Measurements from ENCODE around the gene LRSAM1. TPM values are rescaled to one million over a fixed set of nuclear protein-coding genes. Genes with fewer than 3 reads are reported as not detected.

Gene LRSAM1
- total and polyA plus RNA-seq, 9 of the 15 experiments (the other 6 are each of a cell fraction or from before 2014, with no cell fraction given), result 0.07 to 16.2 (median 4.7) TPM

DNA sequence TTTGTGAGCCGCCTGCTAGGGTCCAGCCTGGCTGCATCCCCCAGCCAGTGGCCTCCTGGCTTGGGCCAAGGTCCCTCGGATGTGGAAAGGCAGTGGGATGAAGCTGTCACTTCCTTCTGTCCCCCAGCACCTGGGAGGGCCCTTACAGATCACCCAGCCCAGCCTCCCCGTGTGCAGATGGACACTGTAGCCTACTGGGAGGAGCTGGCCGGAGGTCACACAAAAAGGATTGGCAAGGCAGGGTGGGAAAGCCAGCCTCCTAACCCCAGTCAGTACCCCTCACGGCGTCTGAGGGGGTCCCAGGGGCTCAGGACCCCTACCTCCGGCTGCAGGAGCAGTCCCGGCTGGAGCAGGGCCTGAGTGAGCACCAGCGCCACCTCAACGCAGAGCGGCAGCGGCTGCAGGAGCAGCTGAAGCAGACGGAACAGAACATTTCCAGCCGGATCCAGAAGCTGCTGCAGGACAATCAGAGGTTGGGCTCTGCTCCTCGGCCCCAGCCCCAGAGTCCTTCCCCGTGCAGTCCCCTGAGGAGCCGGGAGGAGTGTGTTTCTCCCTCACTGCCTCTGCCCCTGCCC lies 28.3 kb downstream of the LRSAM1 start (continued):
- TF ChIP-seq, protein P1, sequence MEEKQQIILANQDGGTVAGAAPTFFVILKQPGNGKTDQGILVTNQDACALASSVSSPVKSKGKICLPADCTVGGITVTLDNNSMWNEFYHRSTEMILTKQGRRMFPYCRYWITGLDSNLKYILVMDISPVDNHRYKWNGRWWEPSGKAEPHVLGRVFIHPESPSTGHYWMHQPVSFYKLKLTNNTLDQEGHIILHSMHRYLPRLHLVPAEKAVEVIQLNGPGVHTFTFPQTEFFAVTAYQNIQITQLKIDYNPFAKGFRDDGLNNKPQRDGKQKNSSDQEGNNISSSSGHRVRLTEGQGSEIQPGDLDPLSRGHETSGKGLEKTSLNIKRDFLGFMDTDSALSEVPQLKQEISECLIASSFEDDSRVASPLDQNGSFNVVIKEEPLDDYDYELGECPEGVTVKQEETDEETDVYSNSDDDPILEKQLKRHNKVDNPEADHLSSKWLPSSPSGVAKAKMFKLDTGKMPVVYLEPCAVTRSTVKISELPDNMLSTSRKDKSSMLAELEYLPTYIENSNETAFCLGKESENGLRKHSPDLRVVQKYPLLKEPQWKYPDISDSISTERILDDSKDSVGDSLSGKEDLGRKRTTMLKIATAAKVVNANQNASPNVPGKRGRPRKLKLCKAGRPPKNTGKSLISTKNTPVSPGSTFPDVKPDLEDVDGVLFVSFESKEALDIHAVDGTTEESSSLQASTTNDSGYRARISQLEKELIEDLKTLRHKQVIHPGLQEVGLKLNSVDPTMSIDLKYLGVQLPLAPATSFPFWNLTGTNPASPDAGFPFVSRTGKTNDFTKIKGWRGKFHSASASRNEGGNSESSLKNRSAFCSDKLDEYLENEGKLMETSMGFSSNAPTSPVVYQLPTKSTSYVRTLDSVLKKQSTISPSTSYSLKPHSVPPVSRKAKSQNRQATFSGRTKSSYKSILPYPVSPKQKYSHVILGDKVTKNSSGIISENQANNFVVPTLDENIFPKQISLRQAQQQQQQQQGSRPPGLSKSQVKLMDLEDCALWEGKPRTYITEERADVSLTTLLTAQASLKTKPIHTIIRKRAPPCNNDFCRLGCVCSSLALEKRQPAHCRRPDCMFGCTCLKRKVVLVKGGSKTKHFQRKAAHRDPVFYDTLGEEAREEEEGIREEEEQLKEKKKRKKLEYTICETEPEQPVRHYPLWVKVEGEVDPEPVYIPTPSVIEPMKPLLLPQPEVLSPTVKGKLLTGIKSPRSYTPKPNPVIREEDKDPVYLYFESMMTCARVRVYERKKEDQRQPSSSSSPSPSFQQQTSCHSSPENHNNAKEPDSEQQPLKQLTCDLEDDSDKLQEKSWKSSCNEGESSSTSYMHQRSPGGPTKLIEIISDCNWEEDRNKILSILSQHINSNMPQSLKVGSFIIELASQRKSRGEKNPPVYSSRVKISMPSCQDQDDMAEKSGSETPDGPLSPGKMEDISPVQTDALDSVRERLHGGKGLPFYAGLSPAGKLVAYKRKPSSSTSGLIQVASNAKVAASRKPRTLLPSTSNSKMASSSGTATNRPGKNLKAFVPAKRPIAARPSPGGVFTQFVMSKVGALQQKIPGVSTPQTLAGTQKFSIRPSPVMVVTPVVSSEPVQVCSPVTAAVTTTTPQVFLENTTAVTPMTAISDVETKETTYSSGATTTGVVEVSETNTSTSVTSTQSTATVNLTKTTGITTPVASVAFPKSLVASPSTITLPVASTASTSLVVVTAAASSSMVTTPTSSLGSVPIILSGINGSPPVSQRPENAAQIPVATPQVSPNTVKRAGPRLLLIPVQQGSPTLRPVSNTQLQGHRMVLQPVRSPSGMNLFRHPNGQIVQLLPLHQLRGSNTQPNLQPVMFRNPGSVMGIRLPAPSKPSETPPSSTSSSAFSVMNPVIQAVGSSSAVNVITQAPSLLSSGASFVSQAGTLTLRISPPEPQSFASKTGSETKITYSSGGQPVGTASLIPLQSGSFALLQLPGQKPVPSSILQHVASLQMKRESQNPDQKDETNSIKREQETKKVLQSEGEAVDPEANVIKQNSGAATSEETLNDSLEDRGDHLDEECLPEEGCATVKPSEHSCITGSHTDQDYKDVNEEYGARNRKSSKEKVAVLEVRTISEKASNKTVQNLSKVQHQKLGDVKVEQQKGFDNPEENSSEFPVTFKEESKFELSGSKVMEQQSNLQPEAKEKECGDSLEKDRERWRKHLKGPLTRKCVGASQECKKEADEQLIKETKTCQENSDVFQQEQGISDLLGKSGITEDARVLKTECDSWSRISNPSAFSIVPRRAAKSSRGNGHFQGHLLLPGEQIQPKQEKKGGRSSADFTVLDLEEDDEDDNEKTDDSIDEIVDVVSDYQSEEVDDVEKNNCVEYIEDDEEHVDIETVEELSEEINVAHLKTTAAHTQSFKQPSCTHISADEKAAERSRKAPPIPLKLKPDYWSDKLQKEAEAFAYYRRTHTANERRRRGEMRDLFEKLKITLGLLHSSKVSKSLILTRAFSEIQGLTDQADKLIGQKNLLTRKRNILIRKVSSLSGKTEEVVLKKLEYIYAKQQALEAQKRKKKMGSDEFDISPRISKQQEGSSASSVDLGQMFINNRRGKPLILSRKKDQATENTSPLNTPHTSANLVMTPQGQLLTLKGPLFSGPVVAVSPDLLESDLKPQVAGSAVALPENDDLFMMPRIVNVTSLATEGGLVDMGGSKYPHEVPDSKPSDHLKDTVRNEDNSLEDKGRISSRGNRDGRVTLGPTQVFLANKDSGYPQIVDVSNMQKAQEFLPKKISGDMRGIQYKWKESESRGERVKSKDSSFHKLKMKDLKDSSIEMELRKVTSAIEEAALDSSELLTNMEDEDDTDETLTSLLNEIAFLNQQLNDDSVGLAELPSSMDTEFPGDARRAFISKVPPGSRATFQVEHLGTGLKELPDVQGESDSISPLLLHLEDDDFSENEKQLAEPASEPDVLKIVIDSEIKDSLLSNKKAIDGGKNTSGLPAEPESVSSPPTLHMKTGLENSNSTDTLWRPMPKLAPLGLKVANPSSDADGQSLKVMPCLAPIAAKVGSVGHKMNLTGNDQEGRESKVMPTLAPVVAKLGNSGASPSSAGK (IDR thresholded peaks at IDR 0.05), result no peak
- TF ChIP-seq FOSL1 (tag; conservative IDR thresholded peaks at IDR 0.05), result no peak
- no peak for TF ChIP-seq KDM1A (IDR thresholded peaks at IDR 0.05)
- TF ChIP-seq HOMEZ (CRISPR knock-in tag; IDR thresholded peaks at IDR 0.05), result no peak

All from K562 (cell line).